HEK293 (cell line): ENCODE results near the gene FFAR2.
A peak's percentile ranks its signal among the peaks of the same experiment; 100 is the strongest.

Experiments
- CTCF ChIA-PET: fragments of 350-600 bp; formaldehyde crosslinking; extraction: SDS; loops from one replicate; lab custom pipeline; 2021; ENCODE audit warnings: antibody characterized with exemption; lab: Yijun Ruan, JAX
- POLR2A ChIA-PET: fragments of 300-600 bp; formaldehyde crosslinking; extraction: SDS; loops from one replicate; lab custom pipeline; 2020; ENCODE audit warnings: antibody characterized with exemption, inconsistent platforms; lab: Yijun Ruan, JAX
- H3K27ac ChIP-seq: fragments of 200-500 bp; sonication (Bioruptor generic); 2 replicates; pipeline ENCODE4 v1.5.1; 2014; ENCODE audit warnings: low read depth, low read length, control low read depth, inconsistent platforms; ENCODE audit errors: extremely low read depth
- H3K36me3 ChIP-seq, 2 experiments: fragments of 200-500 bp in 1 of 2; sonication (Bioruptor generic) in 1 of 2; 1 replicate in 1 of 2; 2 replicates in 1 of 2; pipeline ENCODE4 v1.5.1; 2014 to 2017; ENCODE audit warnings: inconsistent platforms in 2 of 2, low read length in 2 of 2; ENCODE audit not compliant: control insufficient read depth in 2 of 2, insufficient read depth in 1 of 2
- H3K4me1 ChIP-seq: fragments of 200-500 bp; sonication (Bioruptor generic); 2 replicates; pipeline ENCODE4 v1.5.1; 2014; ENCODE audit warnings: mild to moderate bottlenecking, low read length, inconsistent platforms; ENCODE audit not compliant: control insufficient read depth, insufficient read depth
- H3K4me3 ChIP-seq: 2 replicates; pipeline ENCODE4 v1.5.1; 2011; ENCODE audit warnings: low read depth, mild to moderate bottlenecking, control low read depth, low read length, moderate library complexity
- H3K9me3 ChIP-seq: fragments of 200-500 bp; sonication (Bioruptor generic); 2 replicates; pipeline ENCODE4 v1.5.1; 2014; ENCODE audit warnings: low read depth, low read length, inconsistent platforms; ENCODE audit not compliant: control insufficient read depth, insufficient read depth
- PBX3 ChIP-seq: sonication (generic); formaldehyde crosslinking; IDR thresholded peaks from 2 replicates; pipeline ENCODE4 v1.8.1; 2022; ENCODE audit warnings: mild to moderate bottlenecking, moderate library complexity, missing genetic modification reagents
- PRDM10 ChIP-seq: fragments of 450-650 bp; formaldehyde crosslinking; IDR thresholded peaks from 2 replicates; pipeline ENCODE4 v1.5.1; 2016; ENCODE audit warnings: missing biosample characterization, missing genetic modification characterization
- PRDM6 ChIP-seq: fragments of 450-650 bp; formaldehyde crosslinking; IDR thresholded peaks from 2 replicates; pipeline ENCODE4 v1.5.1; 2017; ENCODE audit warnings: missing biosample characterization, missing genetic modification characterization
- ZBTB11 ChIP-seq: fragments of 450-650 bp; formaldehyde crosslinking; conservative IDR thresholded peaks from 2 replicates; pipeline ENCODE4 v1.5.1; 2016; ENCODE audit warnings: low read depth, missing biosample characterization, missing genetic modification characterization
- ZFHX2 ChIP-seq: fragments of 450-650 bp; formaldehyde crosslinking; conservative IDR thresholded peaks from 2 replicates; pipeline ENCODE4 v1.5.1; 2016; ENCODE audit warnings: missing biosample characterization, missing genetic modification characterization
- ZNF121 ChIP-seq: fragments of 450-650 bp; formaldehyde crosslinking; IDR thresholded peaks from 2 replicates; pipeline ENCODE4 v1.5.1; 2016; ENCODE audit warnings: missing biosample characterization, missing genetic modification characterization
- ZNF184 ChIP-seq: fragments of 450-650 bp; IDR thresholded peaks from 2 replicates; pipeline ENCODE4 v1.5.1; 2018; ENCODE audit warnings: missing biosample characterization, mild to moderate bottlenecking, missing genetic modification characterization
- ZNF24 ChIP-seq: fragments of 450-650 bp; formaldehyde crosslinking; IDR thresholded peaks from 2 replicates; pipeline ENCODE4 v1.5.1; 2016; ENCODE audit warnings: missing biosample characterization, missing genetic modification characterization
- ZNF394 ChIP-seq: fragments of 450-650 bp; formaldehyde crosslinking; IDR thresholded peaks from 2 replicates; pipeline ENCODE4 v1.5.1; 2016; ENCODE audit warnings: missing biosample characterization, missing genetic modification characterization, mild to moderate bottlenecking, moderate library complexity, borderline replicate concordance
- ZNF530 ChIP-seq: fragments of 450-650 bp; formaldehyde crosslinking; IDR thresholded peaks from 2 replicates; pipeline ENCODE4 v1.5.1; 2016; ENCODE audit warnings: low read depth, missing biosample characterization, missing genetic modification characterization
- ZNF571 ChIP-seq: fragments of 450-650 bp; formaldehyde crosslinking; IDR thresholded peaks from 2 replicates; pipeline ENCODE4 v1.5.0; 2017; ENCODE audit warnings: missing biosample characterization, missing genetic modification characterization
- ZNF658 ChIP-seq: fragments of 450-650 bp; formaldehyde crosslinking; IDR thresholded peaks from 2 replicates; pipeline ENCODE4; 2016; ENCODE audit warnings: missing biosample characterization, missing genetic modification characterization
- ZNF747 ChIP-seq: fragments of 450-650 bp; formaldehyde crosslinking; IDR thresholded peaks from 2 replicates; pipeline ENCODE4 v1.5.1; 2016; ENCODE audit warnings: missing biosample characterization, missing genetic modification characterization
- ZNF776 ChIP-seq: fragments of 450-650 bp; formaldehyde crosslinking; IDR thresholded peaks from 2 replicates; pipeline ENCODE4 v1.5.0; 2017; ENCODE audit warnings: missing biosample characterization, missing genetic modification characterization, borderline replicate concordance
- ZNF785 ChIP-seq: fragments of 450-650 bp; formaldehyde crosslinking; IDR thresholded peaks from 2 replicates; pipeline ENCODE4 v1.5.1; 2016; ENCODE audit warnings: missing biosample characterization, missing genetic modification characterization

FFAR2 gene

GRCh38 chr19:35404879-35405622, 43.0 kb upstream of the FFAR2 start:
- ChIA-PET POLR2A (no interaction called here), CTCF (interaction anchor here (0.6 to 1.5 kb wide), 6 partner anchors 9 to 286 kb away, joined by 3 to 5 read pairs (median 4); no protein-coding TSS in a partner anchor)
- Histone ChIP-seq H3K4me3 (no peak overlapping the region), H3K27ac (no peak overlapping the region), H3K9me3 (no peaks in the 10 kb centered on the region; the same call in 1 of the 2 replicates), H3K4me1 (0 out of 2 replicates have a peak, but pooled peaks cover 3% of the 10 kb centered on the region), H3K36me3 (no peaks in the 10 kb centered on the region; a peak in 1 of 3 replicates)
- TF ChIP-seq PBX3 (no peak), ZNF394 (tag by site-specific recombination) (no peak), ZBTB11 (tag by site-specific recombination) (no peak), PRDM10 (tag by site-specific recombination) (peak; percentile 45; the same call in 1 of the 2 replicates), ZFHX2 (0 out of 2 replicates have a peak, but pooled peaks have one; percentile 21), ZNF121 (tag by site-specific recombination) (peak; percentile 73), ZNF785 (no peak), ZNF658 (tag by site-specific recombination) (no peak), ZNF776 (tag by site-specific recombination) (no peak), ZNF184 (tag by site-specific recombination) (no peak), ZNF24 (tag by site-specific recombination) (no peak), ZNF747 (tag by site-specific recombination) (no peak), ZNF571 (tag by site-specific recombination) (no peak), ZNF530 (tag by site-specific recombination) (no peak), PRDM6 (tag by site-specific recombination) (no peak)
